C4-2B (cell line): ENCODE measurements around the gene SHISAL1.

ENCODE experiments used
- CTCF ChIP-seq: fragments of 450-650 bp; conservative IDR thresholded peaks from 2 replicates; pipeline ENCODE4 v1.5.1; 2017; ENCODE audit warnings: mild to moderate bottlenecking
- ZFX ChIP-seq: fragments of 450-650 bp; IDR thresholded peaks from 2 replicates; pipeline ENCODE4 v1.6.1; 2017

GRCh38 chr22:44271732-44272400, 40.9 kb downstream of the SHISAL1 start:
- TF ChIP-seq CTCF (no peak), ZFX (no peak)
